Stimulated activated CD4-positive, alpha-beta T cell treated with anti-CD3 and anti-CD28 coated beads, Interleukin-1b, Interleukin-23, amount 100 ng/mL, for 1 hour (primary cell): ENCODE measurements around the gene MAPKBP1.

Experiments
- DNase-seq, 2 donors: peaks; one replicate each; pipeline ENCODE4 v3.0.0-alpha.2; 2020; ENCODE audit warnings: low read depth in 2 of 2

The MAPKBP1 gene

DNA sequence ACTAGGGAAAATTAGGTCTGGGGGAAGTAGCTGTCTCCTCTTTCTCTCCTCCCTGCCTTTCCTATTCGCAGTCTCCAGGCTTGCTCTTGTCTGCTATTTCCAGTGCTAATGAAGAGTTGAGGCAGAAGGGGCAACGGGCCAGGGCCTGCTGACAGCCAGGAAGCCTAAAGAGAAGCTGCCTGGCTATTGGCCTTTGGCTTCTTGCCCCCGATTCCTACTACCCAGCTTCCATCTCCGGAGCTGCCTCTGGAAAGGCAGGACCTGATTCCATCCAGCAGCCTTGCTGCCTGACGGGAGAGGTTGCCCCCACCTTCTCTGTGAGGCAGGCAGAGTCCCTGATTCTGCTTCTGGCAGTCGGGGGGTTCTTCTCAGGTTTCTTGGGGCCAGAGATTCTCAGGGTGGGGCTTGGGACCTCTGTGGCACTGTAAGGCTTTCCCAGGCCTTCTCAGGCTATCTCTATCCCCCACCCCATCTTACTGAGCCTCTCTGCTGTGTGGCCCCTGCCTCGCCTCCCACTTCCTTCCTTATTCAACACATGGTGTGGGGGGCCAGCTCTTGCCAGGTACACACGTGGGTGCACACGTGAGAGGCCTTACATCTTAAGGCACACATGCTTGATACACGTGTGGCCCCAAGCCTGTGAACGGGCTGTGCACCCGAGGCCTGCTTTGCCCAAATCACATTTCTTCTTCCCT, 35.4 kb downstream of the MAPKBP1 start:
- no peak for DNase-seq

DNA sequence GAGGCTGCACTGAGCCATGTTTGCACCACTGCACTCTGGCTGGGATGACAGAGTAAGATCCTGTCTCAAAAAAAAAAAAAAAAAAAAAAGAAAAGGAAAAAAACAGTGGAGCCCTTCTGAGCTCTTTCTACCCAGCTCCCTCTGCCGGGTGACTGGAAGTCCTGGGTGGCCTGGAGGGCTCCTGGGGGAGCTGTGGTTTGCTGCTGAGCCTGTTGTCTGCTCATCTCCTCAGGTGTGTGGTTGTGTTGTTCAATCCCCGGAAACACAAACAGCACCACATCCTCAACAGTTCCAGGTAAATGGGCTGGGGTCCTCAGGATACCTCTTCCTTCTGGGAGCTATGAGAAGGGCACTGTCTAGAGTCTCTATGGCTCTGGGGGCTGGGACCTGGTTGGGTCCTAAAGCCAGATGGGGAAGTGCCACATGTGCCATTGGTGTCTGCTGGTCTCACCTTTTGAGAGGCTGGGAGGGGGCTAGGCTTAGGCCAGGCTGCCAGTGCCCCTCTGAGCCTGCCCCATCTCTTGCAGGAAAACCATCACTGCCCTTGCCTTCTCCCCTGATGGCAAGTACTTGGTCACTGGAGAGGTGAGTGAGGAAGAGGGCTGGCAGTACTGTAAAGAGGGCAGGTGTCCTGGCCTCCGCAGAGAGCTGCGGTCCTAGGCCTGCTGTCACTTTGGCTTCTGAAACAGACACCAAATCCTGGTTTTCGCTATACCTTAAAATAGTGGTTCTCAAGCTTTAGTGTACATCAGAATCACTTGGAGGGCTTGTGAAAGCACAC, 36.6 kb downstream of the MAPKBP1 start:
- DNase-seq: no peak

DNA sequence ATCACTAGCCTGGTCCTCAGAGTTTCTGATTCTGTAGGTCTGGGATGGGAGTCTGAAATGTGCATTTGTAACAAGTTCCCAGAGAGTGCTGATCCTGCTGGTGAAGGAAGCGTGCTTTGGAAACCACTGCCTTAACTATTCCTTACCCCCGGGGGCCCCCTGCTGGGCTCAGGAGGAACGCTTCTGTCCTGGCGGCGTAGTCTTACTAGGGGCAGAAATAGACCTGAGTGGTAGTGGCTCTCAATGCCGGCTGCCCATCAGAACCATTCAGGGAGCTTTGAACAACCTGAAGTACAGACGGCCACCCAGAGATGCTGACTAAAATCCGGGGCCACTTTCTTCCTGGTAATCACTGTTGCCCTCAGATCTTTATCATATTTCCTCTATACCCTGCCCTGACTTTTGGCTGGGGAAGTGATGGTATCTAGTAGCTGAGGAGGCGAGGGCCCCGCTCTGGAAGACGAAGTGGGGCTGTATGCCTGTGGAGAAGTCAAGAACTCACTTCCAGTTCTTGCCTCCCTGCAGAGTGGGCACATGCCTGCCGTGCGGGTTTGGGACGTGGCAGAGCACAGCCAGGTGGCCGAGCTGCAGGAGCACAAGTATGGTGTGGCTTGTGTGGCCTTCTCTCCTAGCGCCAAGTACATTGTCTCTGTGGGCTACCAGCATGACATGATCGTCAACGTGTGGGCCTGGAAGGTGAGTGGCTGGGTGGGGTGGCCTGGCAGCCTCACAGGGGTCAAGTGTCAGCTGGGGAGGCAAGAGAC, 37.3 kb downstream of the MAPKBP1 start:
- peak; percentile 37 to 62 for DNase-seq

DNA sequence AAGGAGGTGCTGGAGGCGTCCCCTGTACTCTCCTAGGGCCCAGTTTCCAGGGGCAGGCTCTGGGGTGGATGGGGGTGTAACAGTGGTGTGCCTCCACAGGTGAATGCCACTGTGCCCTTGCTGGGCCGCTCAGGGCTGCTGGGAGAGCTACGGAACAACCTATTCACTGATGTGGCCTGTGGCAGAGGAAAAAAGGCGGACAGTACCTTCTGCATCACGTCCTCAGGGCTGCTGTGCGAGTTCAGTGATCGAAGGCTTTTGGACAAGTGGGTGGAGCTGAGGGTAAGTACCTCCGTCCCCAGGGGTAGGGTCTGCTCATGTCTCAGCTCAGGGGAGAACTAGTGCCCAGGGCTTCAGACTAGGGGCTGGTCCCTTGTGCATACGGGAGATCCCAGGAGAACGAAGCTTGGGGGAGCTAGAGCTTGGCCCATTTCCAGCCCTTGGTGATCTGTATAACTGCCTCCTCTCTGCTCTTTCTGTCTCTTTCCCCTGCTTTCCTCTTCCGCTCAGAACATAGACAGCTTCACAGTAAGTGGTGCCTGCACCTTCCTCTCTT, 38.6 kb downstream of the MAPKBP1 start:
- no peak for DNase-seq

DNA sequence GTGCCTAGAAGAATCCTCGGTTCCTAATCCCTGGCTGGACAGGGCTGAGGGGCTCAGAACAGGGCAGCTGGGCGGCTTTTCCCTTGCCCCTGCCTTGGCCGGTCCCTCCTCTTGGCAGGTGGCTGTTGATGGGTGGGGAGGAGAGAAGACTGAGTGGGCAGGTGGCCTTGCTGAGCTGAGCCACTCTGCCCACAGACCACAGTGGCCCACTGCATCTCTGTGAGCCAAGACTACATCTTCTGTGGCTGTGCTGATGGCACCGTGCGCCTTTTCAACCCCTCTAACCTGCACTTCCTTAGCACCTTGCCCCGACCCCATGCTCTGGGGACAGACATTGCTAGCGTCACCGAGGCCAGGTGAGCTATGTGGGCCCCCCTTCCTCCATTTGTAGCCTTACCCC, 39.1 kb downstream of the MAPKBP1 start:
- DNase-seq: no peak

DNA sequence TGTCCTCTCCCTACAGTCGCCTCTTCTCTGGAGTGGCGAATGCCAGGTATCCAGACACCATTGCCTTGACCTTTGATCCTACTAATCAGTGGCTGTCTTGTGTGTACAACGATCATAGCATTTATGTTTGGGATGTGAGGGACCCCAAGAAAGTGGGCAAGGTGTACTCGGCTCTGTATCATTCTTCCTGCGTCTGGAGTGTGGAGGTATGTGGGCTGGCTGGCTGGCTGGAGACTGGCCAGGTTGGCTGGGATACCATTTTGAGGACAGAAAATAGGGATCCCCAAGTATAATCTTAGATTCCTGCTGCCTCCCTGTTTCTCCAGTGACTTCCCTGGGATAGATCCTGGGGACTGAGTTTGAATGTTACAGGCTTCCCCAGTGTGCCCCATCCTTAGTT, 40.2 kb downstream of the MAPKBP1 start:
- DNase-seq: no peak

DNA sequence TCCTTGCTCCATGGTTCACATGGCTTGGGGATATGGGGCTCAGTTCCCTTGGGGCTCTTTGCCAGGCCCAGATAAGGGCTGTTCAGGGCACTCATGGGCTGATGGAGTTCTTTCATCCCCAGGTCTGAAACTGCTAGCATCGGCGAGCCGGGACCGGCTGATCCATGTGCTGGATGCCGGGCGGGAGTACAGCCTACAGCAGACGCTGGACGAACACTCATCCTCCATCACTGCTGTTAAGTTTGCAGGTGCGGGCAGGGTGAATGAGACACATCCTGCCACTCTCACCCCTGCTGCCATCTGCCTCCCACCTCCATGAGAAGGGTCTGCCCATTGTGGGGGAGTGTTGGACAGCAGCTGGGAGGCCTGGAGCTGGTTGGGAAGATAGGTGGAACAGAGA, 42.5 kb downstream of the MAPKBP1 start:
- no peak for DNase-seq

DNA sequence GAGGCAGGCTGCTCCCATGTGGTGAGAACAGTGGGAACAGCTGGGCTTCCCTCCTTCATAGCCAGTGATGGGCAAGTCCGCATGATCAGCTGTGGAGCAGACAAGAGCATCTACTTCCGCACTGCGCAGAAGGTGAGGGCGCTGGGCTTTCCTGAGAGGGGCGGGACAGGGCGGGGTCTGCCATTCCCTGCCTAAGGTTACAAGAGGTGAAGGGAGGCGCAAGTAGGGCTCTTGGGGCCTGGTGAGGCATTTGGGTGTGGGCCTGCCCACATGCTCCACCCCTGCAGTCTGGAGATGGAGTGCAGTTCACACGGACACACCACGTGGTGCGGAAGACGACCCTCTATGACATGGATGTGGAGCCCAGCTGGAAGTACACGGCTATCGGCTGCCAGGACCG, 43.0 kb downstream of the MAPKBP1 start:
- no peak for DNase-seq

DNA sequence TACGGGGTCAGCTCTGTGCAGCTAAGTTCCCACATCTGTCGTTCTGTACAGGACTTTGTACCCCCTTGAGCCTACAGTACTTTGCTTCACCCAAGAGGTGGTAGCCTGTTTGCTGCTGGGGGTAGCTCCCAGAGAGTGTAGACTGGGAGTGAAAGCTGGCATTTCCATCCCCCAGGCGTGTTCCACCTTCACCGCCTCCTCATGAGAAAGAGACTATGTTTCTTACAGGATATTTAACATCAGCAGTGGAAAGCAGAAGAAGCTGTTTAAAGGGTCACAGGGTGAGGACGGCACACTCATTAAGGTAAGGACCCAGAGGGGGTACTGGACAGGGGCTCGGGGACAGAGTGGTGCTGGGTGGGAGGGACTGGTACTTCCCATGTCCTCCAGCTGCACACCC, 43.5 kb downstream of the MAPKBP1 start:
- DNase-seq: no peak

DNA sequence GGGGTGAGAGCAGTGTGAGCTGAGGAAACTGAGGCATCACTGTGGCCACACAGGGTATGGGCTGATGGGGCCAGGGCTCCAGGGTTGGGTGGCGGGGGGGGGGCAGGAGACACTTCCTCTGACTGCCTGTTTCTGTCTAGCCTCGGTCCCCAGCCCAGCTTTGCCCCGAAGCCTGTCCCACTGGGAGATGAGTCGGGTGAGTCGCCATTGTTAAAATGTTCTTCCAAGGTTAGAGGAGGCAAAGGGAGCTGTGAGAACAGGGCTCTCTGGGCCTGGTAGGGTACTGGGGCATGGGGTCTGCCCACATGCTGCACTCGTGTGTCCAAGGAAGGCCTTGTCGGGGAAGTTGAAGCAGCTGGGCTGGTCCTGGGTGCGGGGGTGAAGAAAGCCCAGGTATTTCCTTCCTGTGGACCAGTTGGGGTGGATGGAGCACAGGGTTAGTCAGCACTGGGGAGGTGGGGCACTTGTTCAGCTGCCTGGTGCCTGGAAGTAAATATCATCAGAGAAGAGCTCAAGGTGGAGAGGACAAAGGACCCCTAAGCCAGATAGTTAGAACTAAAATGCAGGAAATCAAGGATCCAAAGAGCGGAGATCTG, 45.3 kb downstream of the MAPKBP1 start:
- no peak for DNase-seq

DNA sequence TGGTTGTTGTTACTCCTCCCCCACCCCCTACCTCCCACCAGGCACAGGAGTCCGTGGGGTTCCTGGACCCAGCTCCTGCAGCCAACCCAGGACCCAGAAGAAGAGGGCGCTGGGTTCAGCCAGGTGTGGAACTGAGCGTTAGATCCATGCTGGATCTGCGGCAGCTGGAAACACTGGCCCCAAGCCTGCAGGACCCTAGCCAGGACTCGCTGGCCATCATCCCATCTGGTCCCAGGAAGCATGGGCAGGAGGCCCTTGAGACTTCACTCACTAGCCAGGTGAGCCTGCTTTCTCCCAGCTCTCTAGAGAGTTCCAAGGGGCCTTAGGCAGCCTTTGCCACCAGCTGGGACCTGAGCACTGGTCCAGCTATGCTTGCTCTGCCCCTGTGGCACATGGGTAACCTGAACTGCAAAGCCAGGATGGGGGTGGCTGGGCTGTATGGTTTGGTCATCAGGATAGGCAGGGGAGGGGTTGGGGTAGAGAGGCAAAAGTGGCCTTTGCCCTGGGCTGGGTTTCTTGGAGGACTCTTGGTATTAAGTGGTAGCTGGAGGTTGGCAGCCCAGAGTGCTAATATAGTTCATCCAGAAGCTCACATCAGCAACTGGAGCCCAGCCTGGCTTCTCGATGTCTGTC, 46.6 kb downstream of the MAPKBP1 start:
- DNase-seq: no peak

DNA sequence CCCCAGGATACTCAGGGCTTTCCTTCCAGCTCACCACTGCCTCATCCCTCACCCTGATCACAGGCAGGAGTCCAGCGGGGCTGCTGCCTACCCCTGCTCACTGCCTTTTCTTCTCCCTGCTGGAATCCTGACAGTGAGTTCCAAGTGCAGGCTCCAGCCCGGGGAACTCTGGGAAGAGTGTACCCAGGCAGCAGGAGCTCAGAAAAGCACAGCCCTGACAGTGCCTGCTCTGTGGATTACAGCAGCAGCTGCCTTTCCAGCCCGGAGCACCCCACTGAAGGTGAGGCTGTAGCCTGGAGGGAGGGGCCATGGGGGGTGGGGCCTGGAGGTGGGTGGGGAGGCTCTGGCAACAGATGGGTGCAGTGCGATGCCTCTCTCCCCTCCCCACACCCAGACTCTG, 47.5 kb downstream of the MAPKBP1 start:
- no peak for DNase-seq

DNA sequence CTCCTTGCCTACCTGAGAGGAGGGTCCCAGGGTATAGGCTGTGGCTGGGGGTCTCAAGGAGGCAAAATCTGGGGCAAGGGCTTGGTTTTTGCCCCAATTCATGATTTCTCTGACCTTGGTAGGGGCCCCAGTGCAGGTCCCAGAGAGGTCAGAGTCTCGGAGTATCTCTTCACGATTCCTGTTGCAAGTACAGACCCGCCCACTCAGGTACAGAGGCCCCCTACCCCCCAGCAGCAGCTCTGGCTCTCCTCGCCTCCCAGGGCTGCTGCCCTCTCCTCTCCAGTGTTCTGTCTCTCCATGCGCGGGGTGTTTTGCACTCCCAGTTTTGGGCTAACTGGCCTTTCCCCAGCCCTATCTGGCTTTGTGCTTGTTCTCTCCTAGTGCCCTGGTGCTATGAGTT, 48.2 kb downstream of the MAPKBP1 start:
- DNase-seq: no peak

DNA sequence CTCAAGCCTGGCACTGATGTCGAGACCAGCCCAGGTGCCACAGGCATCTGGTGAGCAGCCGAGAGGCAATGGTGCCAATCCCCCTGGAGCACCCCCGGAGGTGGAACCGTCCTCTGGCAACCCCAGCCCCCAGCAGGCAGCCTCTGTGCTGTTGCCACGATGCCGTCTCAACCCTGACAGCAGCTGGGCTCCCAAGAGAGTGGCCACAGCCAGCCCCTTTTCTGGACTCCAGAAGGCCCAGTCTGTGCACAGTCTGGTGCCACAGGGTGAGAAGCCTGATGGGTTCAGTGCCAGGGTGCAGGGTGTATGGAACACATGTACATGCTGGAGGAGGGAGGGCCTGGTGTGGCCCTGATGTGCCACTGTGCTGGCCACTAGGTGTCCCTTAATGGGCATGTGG, 48.7 kb downstream of the MAPKBP1 start:
- DNase-seq: no peak

DNA sequence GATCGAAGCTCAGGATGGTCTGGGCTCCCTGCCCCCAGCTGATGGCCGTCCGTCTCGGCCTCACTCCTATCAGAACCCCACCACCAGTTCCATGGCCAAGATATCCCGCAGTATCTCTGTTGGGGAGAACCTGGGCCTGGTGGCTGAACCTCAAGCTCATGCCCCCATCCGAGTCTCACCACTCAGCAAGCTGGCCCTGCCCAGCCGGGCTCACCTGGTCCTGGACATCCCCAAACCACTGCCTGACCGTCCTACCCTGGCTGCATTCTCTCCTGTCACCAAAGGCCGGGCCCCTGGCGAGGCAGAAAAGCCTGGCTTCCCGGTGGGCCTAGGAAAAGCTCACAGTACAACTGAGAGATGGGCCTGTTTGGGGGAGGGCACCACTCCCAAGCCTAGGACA, 49.2 kb downstream of the MAPKBP1 start:
- no peak for DNase-seq

DNA sequence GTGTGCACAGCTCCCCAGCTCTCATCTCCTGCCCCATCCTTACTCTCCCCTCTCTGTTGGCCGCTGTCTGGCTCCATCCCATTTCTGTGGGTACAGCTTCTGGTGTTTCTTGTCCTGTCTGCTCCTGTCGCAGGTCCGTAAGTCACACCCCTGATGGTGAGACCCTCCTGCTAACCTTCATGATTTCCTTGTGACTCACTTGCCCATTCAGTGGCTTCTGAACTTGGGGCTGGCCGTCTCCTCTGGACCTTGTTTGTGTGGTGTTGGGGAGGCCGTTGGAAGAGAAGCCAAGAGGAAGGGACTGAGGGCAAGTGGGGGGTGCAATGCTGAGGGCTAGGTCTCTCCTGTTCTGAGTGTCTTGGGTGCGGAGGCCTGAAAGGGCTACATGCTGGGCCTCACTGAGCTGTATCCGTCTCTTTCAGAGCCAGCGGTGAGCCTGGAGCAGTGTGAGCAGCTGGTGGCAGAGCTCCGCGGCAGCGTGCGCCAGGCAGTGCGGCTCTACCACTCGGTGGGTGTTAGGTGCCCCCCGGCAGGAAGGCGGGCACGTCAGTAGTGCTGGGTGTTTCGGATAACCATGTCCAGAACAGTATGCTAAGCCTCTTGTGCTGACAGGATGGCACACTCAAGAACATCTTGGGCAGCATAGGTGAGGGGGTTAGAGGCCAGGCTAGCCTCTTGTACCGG, 49.9 kb downstream of the MAPKBP1 start:
- DNase-seq: no peak

DNA sequence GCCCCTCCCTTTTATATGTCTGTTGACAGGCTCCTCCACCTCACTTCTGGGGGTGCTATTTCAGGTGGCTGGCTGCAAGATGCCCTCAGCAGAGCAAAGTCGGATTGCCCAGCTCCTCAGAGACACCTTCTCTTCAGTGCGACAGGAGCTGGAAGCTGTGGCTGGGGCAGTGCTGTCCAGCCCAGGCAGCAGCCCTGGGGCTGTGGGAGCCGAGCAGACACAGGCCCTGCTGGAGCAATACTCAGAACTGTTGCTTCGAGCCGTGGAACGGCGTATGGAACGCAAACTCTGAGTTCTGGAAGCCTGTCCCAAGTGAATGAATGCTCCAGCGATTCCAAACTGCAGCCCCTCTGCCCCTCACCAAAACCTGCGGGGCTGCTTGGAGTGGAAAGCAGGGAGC, 50.9 kb downstream of the MAPKBP1 start:
- DNase-seq: no peak

DNA sequence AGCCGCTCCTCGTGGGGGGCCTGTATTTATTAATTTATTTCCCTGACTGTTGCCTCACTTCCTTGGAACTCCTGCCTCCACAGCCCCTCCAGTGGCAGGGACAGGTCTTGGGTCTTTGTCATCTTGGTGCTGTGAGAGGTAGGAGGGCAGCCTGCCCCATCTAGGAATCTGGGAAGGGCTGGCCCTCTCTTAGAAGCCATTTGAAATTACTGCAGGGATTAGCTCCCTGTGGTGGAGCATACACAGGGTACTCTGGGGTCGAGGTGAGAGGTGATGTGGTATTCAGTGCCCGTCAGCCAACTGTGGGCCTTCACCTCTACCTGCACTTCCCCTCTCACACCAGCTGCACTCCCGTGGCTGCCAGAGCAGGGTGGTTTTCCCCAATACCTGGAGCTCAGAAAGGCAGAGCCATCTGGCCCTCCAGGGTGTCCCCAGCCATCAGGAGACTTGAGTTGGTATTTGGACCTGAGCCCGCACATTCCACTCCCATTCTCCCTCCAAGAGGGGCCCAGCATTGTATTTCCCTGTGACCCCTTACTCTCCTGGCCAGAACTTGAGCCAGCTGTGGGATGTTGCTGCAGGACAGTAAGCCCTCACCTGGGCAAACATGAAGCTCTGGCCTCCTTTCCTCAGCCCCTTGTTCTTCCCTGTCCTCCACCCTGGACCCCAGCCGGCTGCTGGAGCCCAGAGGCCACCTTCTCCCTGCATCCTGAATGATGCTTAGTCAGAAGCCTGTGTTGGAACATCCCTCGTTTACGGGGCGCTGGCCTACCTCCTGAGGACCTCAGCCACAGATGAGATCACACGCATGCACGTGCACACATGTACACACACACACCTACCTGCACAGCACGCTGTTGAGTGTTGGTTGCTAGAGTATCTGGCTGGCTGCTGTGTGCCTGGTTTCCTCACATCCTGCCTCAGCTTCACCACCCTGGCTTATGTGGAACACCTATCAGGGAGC, 51.6 kb downstream of the MAPKBP1 start:
- no peak for DNase-seq

DNA sequence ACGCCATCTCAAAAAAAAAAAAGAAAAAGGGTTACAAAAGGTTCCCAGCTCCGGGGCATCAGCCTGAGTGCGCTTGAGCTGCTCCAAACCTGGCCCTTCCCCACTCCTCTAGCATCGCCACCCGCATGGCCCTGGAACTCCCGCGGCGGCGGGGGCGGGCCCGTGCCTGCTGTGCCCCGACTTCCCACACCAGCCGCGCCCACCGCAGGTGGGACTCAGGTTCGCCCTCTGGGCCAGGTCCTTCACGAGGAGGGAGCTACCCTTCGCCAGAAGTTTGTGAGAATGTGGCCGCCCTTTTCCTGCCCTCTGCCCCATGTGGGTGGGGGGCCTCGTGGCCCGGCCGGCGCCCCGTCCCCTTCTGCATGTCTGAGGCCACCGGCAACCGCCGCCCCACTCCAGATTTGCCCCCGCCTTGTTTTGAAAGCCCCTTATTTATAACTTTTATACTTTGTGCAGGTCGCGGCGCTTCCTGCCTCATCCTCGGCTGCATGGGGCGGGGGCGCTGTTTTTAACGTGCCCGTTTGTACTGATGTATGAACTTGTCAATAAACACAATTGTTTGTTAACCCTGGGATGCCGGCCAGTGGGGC, 53.1 kb downstream of the MAPKBP1 start:
- DNase-seq: peak in 1 of 2 donors; percentile 8
